ENCODE measurements around the gene DMRTA1.

DNA sequence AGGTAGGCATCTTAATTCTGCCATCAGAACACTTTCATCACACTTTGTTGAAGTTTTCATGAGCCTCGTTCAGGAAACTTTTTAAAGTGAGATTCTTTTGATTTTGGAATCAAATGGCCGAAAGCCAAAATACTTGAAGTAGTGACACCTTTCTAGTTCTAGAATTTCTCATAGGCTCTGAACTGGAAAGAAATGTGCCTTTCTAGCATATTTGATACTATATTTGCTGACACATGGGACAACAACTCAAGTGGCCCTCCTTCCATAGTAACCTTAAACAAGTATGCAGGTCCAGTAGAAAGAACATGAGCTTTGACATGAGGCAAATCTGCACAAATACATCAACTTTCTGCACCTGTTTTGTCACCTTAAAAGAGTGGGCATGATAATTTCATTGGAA is 22.0 kb upstream of the DMRTA1 start:
- TF ChIP-seq GATA3 (IDR thresholded peaks at IDR 0.05; ENCODE audit: low read depth, low read length): no peak
- TF ChIP-seq GATA2 (IDR thresholded peaks at IDR 0.05; ENCODE audit: low read depth, low read length): no peak
